C4-2B (cell line): ENCODE data around the gene TDRD1.

Source experiments
- H3K27ac ChIP-seq: fragments of 450-650 bp; 2 replicates; pipeline ENCODE4 v1.5.1; 2017
- ZFX ChIP-seq: fragments of 450-650 bp; IDR thresholded peaks from 2 replicates; pipeline ENCODE4 v1.6.1; 2017
- TF ChIP-seq, protein P1 (sequence below): fragments of 450-650 bp; conservative IDR thresholded peaks from 2 replicates; pipeline ENCODE4 v1.5.1; 2017; ENCODE audit warnings: mild to moderate bottlenecking

Gene TDRD1

GRCh38 chr10:114151486-114151885, 27.7 kb upstream of the TDRD1 start:
- H3K27ac ChIP-seq = no peak overlapping the region
- TF ChIP-seq, protein P1, sequence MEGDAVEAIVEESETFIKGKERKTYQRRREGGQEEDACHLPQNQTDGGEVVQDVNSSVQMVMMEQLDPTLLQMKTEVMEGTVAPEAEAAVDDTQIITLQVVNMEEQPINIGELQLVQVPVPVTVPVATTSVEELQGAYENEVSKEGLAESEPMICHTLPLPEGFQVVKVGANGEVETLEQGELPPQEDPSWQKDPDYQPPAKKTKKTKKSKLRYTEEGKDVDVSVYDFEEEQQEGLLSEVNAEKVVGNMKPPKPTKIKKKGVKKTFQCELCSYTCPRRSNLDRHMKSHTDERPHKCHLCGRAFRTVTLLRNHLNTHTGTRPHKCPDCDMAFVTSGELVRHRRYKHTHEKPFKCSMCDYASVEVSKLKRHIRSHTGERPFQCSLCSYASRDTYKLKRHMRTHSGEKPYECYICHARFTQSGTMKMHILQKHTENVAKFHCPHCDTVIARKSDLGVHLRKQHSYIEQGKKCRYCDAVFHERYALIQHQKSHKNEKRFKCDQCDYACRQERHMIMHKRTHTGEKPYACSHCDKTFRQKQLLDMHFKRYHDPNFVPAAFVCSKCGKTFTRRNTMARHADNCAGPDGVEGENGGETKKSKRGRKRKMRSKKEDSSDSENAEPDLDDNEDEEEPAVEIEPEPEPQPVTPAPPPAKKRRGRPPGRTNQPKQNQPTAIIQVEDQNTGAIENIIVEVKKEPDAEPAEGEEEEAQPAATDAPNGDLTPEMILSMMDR = no peak
- TF ChIP-seq ZFX = no peak

DNA sequence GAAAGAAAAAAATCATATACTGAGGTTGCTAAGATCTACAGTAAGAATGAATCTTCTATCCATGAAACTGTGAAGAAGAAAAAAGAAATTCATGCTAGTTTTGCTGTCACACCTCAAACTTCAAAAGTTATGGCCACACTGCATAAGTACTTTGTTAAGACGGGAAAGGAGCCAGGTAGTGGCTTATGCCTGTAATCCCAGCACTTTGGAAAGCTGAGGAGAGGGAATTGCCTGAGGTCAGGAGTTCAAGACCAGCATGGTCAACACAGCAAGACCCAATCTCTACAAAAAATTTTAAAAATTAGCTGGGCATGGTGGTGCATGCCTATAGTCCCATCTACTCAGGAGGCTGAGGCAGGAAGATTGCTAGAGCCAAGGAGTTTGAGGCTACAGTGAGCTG, 27.3 kb upstream of the TDRD1 start:
- H3K27ac ChIP-seq = no peak overlapping the region
- TF ChIP-seq, protein P1 = no peak
- TF ChIP-seq ZFX = no peak

GRCh38 chr10:114157912-114158311, 21.2 kb upstream of the TDRD1 start:
- H3K27ac ChIP-seq = no peak overlapping the region
- no peak for TF ChIP-seq ZFX
- TF ChIP-seq, protein P1 = no peak; the same call in 1 of the 2 replicates

GRCh38 chr10:114163062-114163461, 16.1 kb upstream of the TDRD1 start:
- no peak overlapping the region for H3K27ac ChIP-seq
- no peak for TF ChIP-seq ZFX
- TF ChIP-seq, protein P1 = no peak

- no peak for TF ChIP-seq ZFX
- H3K27ac ChIP-seq = peak overlapping the region; percentile 83
Measured at GRCh38 chr10:114166043-114166442, 13.1 kb upstream of the TDRD1 start.

DNA sequence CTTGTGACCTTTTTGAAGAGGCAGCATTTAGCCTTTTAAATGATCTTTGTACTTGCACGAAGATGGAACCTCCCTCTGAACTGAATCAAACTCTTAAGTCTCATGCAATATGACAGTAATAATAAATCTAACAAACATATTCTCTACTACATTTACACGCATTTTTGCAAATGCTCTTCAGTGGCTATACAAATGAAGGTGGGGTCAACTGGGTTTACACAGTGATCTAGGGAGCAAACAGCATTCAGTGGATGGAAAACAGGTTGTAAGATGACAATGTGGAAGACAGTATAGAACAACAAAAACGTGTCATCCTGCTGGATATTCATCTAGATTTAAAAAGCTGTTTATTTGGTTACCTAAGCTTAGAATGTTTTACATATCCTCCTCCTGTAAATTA, 12.7 kb upstream of the TDRD1 start:
- TF ChIP-seq, protein P1 = no peak
- H3K27ac ChIP-seq = peak overlapping the region; percentile 47

DNA sequence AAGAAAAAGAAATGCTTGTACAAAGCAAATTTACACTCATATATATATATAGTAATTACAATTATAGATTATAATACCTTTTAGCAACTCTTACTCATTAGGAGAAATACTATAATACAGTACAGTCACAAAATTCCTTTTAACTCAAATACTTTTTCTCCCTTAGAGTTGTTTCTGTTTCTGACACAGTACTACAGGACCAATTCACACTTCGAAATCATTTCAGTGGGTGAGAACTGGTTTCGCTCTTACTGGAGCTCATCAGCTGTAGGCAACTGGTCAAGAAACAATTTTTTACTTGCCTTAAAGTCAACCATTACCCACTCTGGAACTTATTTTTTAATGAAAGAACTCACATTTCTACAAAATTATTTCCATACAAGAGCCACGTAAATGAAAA, 11.2 kb upstream of the TDRD1 start:
- TF ChIP-seq ZFX = no peak
- TF ChIP-seq, protein P1 = no peak
- H3K27ac ChIP-seq = no peak overlapping the region

- no peak overlapping the region for H3K27ac ChIP-seq
Measured at GRCh38 chr10:114168450-114169009, 10.6 kb upstream of the TDRD1 start.

More at GRCh38 chr10:114168450-114169009, 10.6 kb upstream of the TDRD1 start:
- TF ChIP-seq ZFX = no peak
- TF ChIP-seq, protein P1 = no peak
